ENCODE results near the gene LY6G6C.
A peak's percentile ranks its signal among the peaks of the same experiment; 100 is the strongest.

DNA sequence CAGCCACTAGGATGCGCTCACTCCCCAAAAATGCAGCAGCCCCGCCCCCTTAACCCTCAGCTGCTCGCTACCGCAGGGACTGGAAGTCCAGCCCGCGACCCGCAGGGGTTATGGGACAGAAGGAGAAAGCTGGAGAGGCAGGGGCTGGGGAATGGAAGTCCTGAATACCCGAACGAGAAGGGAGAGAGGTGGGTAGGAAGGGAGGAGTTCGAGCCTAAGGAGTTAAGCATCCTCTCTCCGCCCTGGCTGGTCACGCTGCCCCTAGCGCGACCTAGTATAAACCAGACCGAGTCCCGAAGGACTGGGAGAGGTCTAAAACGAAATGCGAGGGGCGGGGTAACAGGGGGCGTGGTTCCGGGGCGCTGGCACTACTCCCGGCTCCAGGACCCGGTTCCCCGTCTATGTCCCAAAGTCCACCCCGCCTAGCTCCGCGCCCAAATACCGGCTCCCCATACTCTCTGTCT lies 8.0 kb upstream of the LY6G6C start:
- TF ChIP-seq, protein P1, sequence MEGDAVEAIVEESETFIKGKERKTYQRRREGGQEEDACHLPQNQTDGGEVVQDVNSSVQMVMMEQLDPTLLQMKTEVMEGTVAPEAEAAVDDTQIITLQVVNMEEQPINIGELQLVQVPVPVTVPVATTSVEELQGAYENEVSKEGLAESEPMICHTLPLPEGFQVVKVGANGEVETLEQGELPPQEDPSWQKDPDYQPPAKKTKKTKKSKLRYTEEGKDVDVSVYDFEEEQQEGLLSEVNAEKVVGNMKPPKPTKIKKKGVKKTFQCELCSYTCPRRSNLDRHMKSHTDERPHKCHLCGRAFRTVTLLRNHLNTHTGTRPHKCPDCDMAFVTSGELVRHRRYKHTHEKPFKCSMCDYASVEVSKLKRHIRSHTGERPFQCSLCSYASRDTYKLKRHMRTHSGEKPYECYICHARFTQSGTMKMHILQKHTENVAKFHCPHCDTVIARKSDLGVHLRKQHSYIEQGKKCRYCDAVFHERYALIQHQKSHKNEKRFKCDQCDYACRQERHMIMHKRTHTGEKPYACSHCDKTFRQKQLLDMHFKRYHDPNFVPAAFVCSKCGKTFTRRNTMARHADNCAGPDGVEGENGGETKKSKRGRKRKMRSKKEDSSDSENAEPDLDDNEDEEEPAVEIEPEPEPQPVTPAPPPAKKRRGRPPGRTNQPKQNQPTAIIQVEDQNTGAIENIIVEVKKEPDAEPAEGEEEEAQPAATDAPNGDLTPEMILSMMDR (IDR thresholded peaks at IDR 0.05; ENCODE audit: low read depth, low read length, poor library complexity, severe bottlenecking), result peak; percentile 12
- no peak for TF ChIP-seq EZH2phosphoT487 (IDR thresholded peaks at IDR 0.05; ENCODE audit: borderline replicate concordance, low read length)
